Measurements from ENCODE around the gene ILK.

Gene ILK

GRCh38 chr11:6559369-6559768 lies 44.2 kb upstream of the ILK start:
- DNase-seq (ENCODE audit: low read depth): no peak
- no peak for TF ChIP-seq CTCF (IDR thresholded peaks at IDR 0.05; ENCODE audit: low read length, missing control alignments)
- H3K4me3 ChIP-seq (replicated peaks; ENCODE audit: low read depth, low read length): no peak overlapping the region

- no peak overlapping the region for H3K4me3 ChIP-seq (replicated peaks; ENCODE audit: low read depth, low read length)
- DNase-seq (ENCODE audit: low read depth): no peak
- TF ChIP-seq CTCF (IDR thresholded peaks at IDR 0.05; ENCODE audit: low read length, missing control alignments): no peak
Observed at GRCh38 chr11:6561288-6561687, 42.3 kb upstream of the ILK start.

GRCh38 chr11:6563121-6563619 lies 40.4 kb upstream of the ILK start:
- no peak overlapping the region for H3K4me3 ChIP-seq (replicated peaks; ENCODE audit: low read depth, low read length)
- no peak for TF ChIP-seq CTCF (IDR thresholded peaks at IDR 0.05; ENCODE audit: low read length, missing control alignments)
- no peak for DNase-seq (ENCODE audit: low read depth)

- no peak overlapping the region for H3K4me3 ChIP-seq (replicated peaks; ENCODE audit: low read depth, low read length)
- DNase-seq (ENCODE audit: low read depth): no peak
- no peak for TF ChIP-seq CTCF (IDR thresholded peaks at IDR 0.05; ENCODE audit: low read length, missing control alignments)
Observed at GRCh38 chr11:6563667-6564066, 39.9 kb upstream of the ILK start.

GRCh38 chr11:6565325-6565724 lies 38.2 kb upstream of the ILK start:
- no peak overlapping the region for H3K4me3 ChIP-seq (replicated peaks; ENCODE audit: low read depth, low read length)
- no peak for TF ChIP-seq CTCF (IDR thresholded peaks at IDR 0.05; ENCODE audit: low read length, missing control alignments)
- DNase-seq (ENCODE audit: low read depth): no peak

- no peak for DNase-seq (ENCODE audit: low read depth)
- no peak overlapping the region for H3K4me3 ChIP-seq (replicated peaks; ENCODE audit: low read depth, low read length)
- TF ChIP-seq CTCF (IDR thresholded peaks at IDR 0.05; ENCODE audit: low read length, missing control alignments): no peak
Observed at GRCh38 chr11:6565988-6566703, 37.4 kb upstream of the ILK start.
